Sigmoid colon (tissue), 4 donors: ENCODE measurements around the gene PLA2G4D.

Source experiments
- POLR2A ChIP-seq, 2 donors: fragments of 450-650 bp; IDR thresholded peaks; one replicate each; pipeline ENCODE4 v1.6.1; 2016; ENCODE audit warnings: antibody characterized with exemption in 2 of 2, mild to moderate bottlenecking in 2 of 2, moderate library complexity in 2 of 2
- POLR2AphosphoS5 ChIP-seq, 4 donors: sonication (generic); formaldehyde crosslinking; IDR thresholded peaks; one replicate each; pipeline ENCODE4 v1.6.1; 2017; ENCODE audit warnings: antibody characterized with exemption in 4 of 4
- TF ChIP-seq, protein P1 (sequence below), 4 experiments: fragments of 450-650 bp in 3 of 4; fragments of 200-600 bp in 1 of 4; IDR thresholded peaks; one replicate each; pipeline ENCODE4 v1.5.1; 2016 to 2019; ENCODE audit warnings: antibody characterized with exemption in 4 of 4, mild to moderate bottlenecking in 3 of 4, moderate library complexity in 2 of 4

DNA sequence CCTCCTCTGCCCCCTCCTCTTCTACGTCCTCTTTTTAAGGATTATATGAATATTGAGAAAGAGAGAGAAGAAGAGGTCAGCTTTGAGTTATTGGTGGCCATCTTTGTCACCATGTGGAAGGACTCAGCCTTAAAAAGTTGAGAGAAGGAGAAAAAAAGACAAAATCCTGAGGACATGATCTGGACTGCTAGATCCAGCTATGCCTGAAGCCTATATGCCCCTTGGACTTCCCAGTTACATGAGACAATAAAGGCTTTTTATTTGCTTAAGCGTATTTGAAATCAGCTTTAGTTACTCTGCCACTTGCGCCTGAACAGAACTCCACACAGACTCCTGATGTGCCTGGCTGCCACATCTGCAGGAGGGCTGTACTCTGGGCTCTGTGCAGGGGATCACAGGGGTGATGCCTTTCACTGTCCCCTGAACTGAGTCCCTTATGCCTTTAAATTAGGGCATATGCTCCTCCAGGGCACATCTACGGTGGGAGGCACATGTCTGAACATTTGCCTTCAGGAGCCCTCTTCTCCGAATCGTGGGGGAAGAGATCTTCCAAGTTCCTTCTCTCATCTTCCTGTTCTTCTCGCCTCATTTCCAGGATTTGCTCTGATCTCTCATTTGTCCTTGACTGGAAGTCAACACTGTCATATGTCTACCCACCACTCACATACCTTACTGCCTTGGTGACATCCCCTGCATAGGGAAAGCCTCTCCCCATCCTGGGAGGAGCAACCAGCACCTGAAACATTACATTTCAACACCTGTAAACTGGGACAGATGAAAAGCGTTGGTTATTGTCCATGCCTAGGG, 59.5 kb downstream of the PLA2G4D start:
- TF ChIP-seq, protein P1, sequence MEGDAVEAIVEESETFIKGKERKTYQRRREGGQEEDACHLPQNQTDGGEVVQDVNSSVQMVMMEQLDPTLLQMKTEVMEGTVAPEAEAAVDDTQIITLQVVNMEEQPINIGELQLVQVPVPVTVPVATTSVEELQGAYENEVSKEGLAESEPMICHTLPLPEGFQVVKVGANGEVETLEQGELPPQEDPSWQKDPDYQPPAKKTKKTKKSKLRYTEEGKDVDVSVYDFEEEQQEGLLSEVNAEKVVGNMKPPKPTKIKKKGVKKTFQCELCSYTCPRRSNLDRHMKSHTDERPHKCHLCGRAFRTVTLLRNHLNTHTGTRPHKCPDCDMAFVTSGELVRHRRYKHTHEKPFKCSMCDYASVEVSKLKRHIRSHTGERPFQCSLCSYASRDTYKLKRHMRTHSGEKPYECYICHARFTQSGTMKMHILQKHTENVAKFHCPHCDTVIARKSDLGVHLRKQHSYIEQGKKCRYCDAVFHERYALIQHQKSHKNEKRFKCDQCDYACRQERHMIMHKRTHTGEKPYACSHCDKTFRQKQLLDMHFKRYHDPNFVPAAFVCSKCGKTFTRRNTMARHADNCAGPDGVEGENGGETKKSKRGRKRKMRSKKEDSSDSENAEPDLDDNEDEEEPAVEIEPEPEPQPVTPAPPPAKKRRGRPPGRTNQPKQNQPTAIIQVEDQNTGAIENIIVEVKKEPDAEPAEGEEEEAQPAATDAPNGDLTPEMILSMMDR (IDR thresholded peaks at IDR 0.05): no peak
- TF ChIP-seq POLR2AphosphoS5 (IDR thresholded peaks at IDR 0.05) (no peak), POLR2A (IDR thresholded peaks at IDR 0.05) (no peak)
